Measurements from ENCODE around the gene EDNRB.

- no peak for TF ChIP-seq POLR2AphosphoS5 (IDR thresholded peaks at IDR 0.05; ENCODE audit: low read depth, low read length)
- TF ChIP-seq POLR2A (IDR thresholded peaks at IDR 0.05; ENCODE audit: low read depth, low read length), result no peak
These were observed 35.3 kb downstream of the EDNRB start for GRCh38 chr13:77883328-77883727.

Data from GM12892 (cell line).